ENCODE measurements around the gene KCNJ3. TPM values are rescaled to one million over a fixed set of nuclear protein-coding genes. Genes with fewer than 3 reads are reported as not detected.

The KCNJ3 gene
- total RNA-seq, 1 experiment from 2014 or later = 0.21 TPM

DNA sequence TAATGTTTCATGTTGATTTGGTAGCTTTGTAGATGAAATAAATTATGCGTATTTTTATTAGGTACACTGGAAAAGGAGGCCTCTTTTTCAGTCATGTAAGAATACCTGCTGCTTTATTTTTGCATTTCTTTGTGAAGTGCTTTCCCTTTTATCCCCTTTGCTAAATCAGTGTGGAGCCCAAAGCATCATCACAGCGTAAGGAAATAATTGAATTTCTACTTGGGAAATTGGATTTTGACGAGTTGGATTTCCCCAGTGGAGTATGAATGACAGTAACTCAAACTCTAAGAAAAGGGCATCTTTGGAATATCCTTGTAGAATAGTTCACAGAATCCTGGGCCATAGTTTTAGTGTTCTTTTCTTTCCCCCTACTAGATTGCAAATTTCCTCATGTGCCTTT, 97.2 kb downstream of the KCNJ3 start:
- no TSS peak for BruUV-seq (replicated peaks)
- POLR2A ChIA-PET = no interaction called here
- in situ Hi-C loops (cut with HindIII; ENCODE audit: low pct_unique_long_range_greater_than_20kb, low sequenced_read_pairs) = no loop called here
- ATAC-seq (no peak), DNase-seq (ENCODE audit: low read depth, low spot score) (no peak)
- TF ChIP-seq SIN3A (IDR thresholded peaks at IDR 0.05; ENCODE audit: borderline replicate concordance, insufficient read depth, low read depth, low read length) (no peak), POLR2AphosphoS5 (IDR thresholded peaks at IDR 0.05; ENCODE audit: low read depth, low read length) (no peak), TCF7L2 (IDR thresholded peaks at IDR 0.05; ENCODE audit: low read depth, low read length) (no peak)
- TF ChIP-seq, protein P1, sequence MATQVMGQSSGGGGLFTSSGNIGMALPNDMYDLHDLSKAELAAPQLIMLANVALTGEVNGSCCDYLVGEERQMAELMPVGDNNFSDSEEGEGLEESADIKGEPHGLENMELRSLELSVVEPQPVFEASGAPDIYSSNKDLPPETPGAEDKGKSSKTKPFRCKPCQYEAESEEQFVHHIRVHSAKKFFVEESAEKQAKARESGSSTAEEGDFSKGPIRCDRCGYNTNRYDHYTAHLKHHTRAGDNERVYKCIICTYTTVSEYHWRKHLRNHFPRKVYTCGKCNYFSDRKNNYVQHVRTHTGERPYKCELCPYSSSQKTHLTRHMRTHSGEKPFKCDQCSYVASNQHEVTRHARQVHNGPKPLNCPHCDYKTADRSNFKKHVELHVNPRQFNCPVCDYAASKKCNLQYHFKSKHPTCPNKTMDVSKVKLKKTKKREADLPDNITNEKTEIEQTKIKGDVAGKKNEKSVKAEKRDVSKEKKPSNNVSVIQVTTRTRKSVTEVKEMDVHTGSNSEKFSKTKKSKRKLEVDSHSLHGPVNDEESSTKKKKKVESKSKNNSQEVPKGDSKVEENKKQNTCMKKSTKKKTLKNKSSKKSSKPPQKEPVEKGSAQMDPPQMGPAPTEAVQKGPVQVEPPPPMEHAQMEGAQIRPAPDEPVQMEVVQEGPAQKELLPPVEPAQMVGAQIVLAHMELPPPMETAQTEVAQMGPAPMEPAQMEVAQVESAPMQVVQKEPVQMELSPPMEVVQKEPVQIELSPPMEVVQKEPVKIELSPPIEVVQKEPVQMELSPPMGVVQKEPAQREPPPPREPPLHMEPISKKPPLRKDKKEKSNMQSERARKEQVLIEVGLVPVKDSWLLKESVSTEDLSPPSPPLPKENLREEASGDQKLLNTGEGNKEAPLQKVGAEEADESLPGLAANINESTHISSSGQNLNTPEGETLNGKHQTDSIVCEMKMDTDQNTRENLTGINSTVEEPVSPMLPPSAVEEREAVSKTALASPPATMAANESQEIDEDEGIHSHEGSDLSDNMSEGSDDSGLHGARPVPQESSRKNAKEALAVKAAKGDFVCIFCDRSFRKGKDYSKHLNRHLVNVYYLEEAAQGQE (IDR thresholded peaks at IDR 0.05; ENCODE audit: insufficient read depth in 1 of 2, low read depth in 2 of 2, low read length in 1 of 2) = no peak
- TF ChIP-seq, protein P2, sequence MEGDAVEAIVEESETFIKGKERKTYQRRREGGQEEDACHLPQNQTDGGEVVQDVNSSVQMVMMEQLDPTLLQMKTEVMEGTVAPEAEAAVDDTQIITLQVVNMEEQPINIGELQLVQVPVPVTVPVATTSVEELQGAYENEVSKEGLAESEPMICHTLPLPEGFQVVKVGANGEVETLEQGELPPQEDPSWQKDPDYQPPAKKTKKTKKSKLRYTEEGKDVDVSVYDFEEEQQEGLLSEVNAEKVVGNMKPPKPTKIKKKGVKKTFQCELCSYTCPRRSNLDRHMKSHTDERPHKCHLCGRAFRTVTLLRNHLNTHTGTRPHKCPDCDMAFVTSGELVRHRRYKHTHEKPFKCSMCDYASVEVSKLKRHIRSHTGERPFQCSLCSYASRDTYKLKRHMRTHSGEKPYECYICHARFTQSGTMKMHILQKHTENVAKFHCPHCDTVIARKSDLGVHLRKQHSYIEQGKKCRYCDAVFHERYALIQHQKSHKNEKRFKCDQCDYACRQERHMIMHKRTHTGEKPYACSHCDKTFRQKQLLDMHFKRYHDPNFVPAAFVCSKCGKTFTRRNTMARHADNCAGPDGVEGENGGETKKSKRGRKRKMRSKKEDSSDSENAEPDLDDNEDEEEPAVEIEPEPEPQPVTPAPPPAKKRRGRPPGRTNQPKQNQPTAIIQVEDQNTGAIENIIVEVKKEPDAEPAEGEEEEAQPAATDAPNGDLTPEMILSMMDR (IDR thresholded peaks at IDR 0.05) = no peak
- Histone ChIP-seq H3K4me1 (ENCODE audit: control insufficient read depth, insufficient read depth, low read length) (no peaks in the 10 kb centered on the region), H3K27me3 (ENCODE audit: control insufficient read depth, insufficient read depth, low read length) (no peaks in the 10 kb centered on the region), H3K36me3 (ENCODE audit: control insufficient read depth, insufficient read depth, low read length) (no peaks in the 10 kb centered on the region), H3K4me3 (ENCODE audit: low read depth in 2 of 2, low read length in 2 of 2) (no peak overlapping the region), H3K9me3 (ENCODE audit: control insufficient read depth, insufficient read depth, low read depth, low read length) (no peaks in the 10 kb centered on the region), H3K27ac (ENCODE audit: low read length) (no peak overlapping the region)
- CTCF ChIA-PET = no interaction called here
- intact Hi-C loops (cut with micrococcal nuclease; ENCODE audit: unreplicated experiment) = no loop called here

DNA sequence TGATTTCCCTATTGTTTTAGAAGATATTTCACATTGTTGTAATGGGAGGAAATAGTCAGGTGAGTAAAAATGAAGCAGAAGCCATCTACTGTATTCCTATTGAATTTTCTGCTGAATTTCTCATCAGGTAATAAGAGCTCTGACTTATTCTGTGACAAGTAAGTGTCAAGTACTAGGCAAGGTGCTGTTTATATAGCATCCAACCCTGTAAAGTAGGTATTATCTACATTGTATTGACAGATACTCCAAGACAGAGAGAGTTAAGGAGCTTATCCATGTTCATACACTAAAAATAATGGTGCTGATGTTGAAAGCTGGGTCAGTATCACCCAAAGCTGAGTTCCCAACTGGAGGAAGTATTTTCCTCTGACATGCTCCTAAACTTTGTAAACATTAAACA, 106.0 kb downstream of the KCNJ3 start:
- in situ Hi-C loops (cut with HindIII; ENCODE audit: low pct_unique_long_range_greater_than_20kb, low sequenced_read_pairs) = no loop called here
- H3K36me3 ChIP-seq (ENCODE audit: control insufficient read depth, insufficient read depth, low read length) = no peaks in the 10 kb centered on the region
- no TSS peak for BruUV-seq (replicated peaks)
- H3K27me3 ChIP-seq (ENCODE audit: control insufficient read depth, insufficient read depth, low read length) = no peaks in the 10 kb centered on the region
- intact Hi-C loops (cut with micrococcal nuclease; ENCODE audit: unreplicated experiment) = no loop called here
- no peak overlapping the region for H3K27ac ChIP-seq (ENCODE audit: low read length)
- ATAC-seq (no peak), DNase-seq (ENCODE audit: low read depth, low spot score) (no peak)
- no peak for TF ChIP-seq TCF7L2 (IDR thresholded peaks at IDR 0.05; ENCODE audit: low read depth, low read length)
- no peak for TF ChIP-seq SIN3A (IDR thresholded peaks at IDR 0.05; ENCODE audit: borderline replicate concordance, insufficient read depth, low read depth, low read length)
- TF ChIP-seq POLR2AphosphoS5 (IDR thresholded peaks at IDR 0.05; ENCODE audit: low read depth, low read length) = no peak
- TF ChIP-seq, protein P2 (IDR thresholded peaks at IDR 0.05) = no peak
- TF ChIP-seq, protein P1 (IDR thresholded peaks at IDR 0.05; ENCODE audit: insufficient read depth in 1 of 2, low read depth in 2 of 2, low read length in 1 of 2) = no peak
- H3K4me3 ChIP-seq (ENCODE audit: low read depth in 2 of 2, low read length in 2 of 2) = no peak overlapping the region
- no peaks in the 10 kb centered on the region for H3K9me3 ChIP-seq (ENCODE audit: control insufficient read depth, insufficient read depth, low read depth, low read length)
- ChIA-PET POLR2A (no interaction called here), CTCF (no interaction called here)
- H3K4me1 ChIP-seq (ENCODE audit: control insufficient read depth, insufficient read depth, low read length) = no peaks in the 10 kb centered on the region
